IMR-90 (cell line): ENCODE results near the gene ALKAL2.

Experiments used
- RAD21 ChIP-seq: IDR thresholded peaks from 2 replicates; pipeline ENCODE4 v1.6.1; 2012; ENCODE audit warnings: low read length, improper control_type of control experiment
- TF ChIP-seq, protein P1 (sequence below): conservative IDR thresholded peaks from 2 replicates; pipeline ENCODE4 v1.5.1; 2012; ENCODE audit warnings: mild to moderate bottlenecking, low read depth, low read length, improper control_type of control experiment

GRCh38 chr2:263774-264492 is 24.0 kb downstream of the ALKAL2 start, which contains the start of gene SH3YL1:
- TF ChIP-seq, protein P1, sequence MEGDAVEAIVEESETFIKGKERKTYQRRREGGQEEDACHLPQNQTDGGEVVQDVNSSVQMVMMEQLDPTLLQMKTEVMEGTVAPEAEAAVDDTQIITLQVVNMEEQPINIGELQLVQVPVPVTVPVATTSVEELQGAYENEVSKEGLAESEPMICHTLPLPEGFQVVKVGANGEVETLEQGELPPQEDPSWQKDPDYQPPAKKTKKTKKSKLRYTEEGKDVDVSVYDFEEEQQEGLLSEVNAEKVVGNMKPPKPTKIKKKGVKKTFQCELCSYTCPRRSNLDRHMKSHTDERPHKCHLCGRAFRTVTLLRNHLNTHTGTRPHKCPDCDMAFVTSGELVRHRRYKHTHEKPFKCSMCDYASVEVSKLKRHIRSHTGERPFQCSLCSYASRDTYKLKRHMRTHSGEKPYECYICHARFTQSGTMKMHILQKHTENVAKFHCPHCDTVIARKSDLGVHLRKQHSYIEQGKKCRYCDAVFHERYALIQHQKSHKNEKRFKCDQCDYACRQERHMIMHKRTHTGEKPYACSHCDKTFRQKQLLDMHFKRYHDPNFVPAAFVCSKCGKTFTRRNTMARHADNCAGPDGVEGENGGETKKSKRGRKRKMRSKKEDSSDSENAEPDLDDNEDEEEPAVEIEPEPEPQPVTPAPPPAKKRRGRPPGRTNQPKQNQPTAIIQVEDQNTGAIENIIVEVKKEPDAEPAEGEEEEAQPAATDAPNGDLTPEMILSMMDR = no peak
- no peak for TF ChIP-seq RAD21
